ENCODE data around the gene ASAP3. TPM values are rescaled to one million over a fixed set of nuclear protein-coding genes. Genes with fewer than 3 reads are reported as not detected.

Gene ASAP3
- total RNA-seq, 1 donor: 0.42 TPM

Other genes with a start within 250 kb of the ASAP3 start
- 81.9 TPM for gene HNRNPR, start 139.9 kb downstream of the ASAP3 start, total RNA-seq
- 4.5 TPM for gene ZNF436, start 114.3 kb downstream of the ASAP3 start, total RNA-seq
- 19.2 TPM for gene TCEA3, start 59.4 kb downstream of the ASAP3 start, total RNA-seq
- 2.7 TPM for gene E2F2, start 47.1 kb upstream of the ASAP3 start, total RNA-seq
- 47.3 TPM for gene ID3, start 75.3 kb upstream of the ASAP3 start, total RNA-seq
- 2,123 TPM for gene RPL11, start 207.6 kb upstream of the ASAP3 start, total RNA-seq

Data from mononuclear cell (primary cell).